Right cardiac atrium (tissue), 5 donors: Measurements from ENCODE around the gene WDR41. TPM values are rescaled to one million over a fixed set of nuclear protein-coding genes. Genes with fewer than 3 reads are reported as not detected.
"Not testable (repeated sequence)": the region's sequence is repeated elsewhere in the genome, so short reads cannot be mapped to it uniquely, and the experiment has no call there.

Source experiments
- ATAC-seq, 2 donors: fragments of 200-7000 bp; cut with Tn5 transposase; one replicate each; pipeline versions ENCODE4 v1.8.0 to v1.9.1; 2020; ENCODE audit warnings: moderate library complexity in 2 of 2, mild to moderate bottlenecking in 1 of 2
- DNase-seq, 3 donors: peaks; one replicate each; pipeline ENCODE4 v3.0.0-alpha.2; 2020
- H3K27ac ChIP-seq: one replicate; pipeline ENCODE4 v1.5.1; 2013; ENCODE audit warnings: mild to moderate bottlenecking, low read length, control low read depth, moderate library complexity
- H3K27me3 ChIP-seq: one replicate; pipeline ENCODE4 v1.6.1; 2013; ENCODE audit not compliant: control insufficient read depth, insufficient read depth
- H3K4me1 ChIP-seq: one replicate; pipeline ENCODE4 v1.6.1; 2013; ENCODE audit warnings: low read length; ENCODE audit not compliant: control insufficient read depth, insufficient read depth
- H3K4me3 ChIP-seq: one replicate; pipeline ENCODE4 v1.5.1; 2013; ENCODE audit warnings: low read length, control low read depth
- H3K9me3 ChIP-seq: one replicate; pipeline ENCODE4 v1.6.1; 2013; ENCODE audit warnings: low read length; ENCODE audit not compliant: control insufficient read depth
- WGBS: extraction: QIAGEN DNeasy Blood & Tissue Kit; methylation state at CpG from one replicate; pipeline ENCODE4 v1.1.7; 2013; 5-methylcytosine and 5-hydroxymethylcytosine counted together
- intact Hi-C, 4 donors: fragments of 100-400 bp; cut with DNase I; formaldehyde crosslinking; loops; one replicate each; pipeline versions ENCODE4 v1.11.0 to v1.14.0; 2022 to 2023
- polyA plus RNA-seq: library from polyadenylated mRNA; stranded (reverse); fragments of 200-250 nt; gene quantifications from one replicate; pipeline ENCODE4 v1.2.3, GENCODE V29; 2013
- total RNA-seq, 4 donors: library from RNA; stranded (reverse); fragmentation: NEBNext Ultra II Directional; extraction: Animal tissue kit (Norgen Biotek cat#: 25700); gene quantifications; one replicate each; pipeline ENCODE4 v1.2.1, GENCODE V29; 2021
- donor health status: healthy with polysubstance abuse.
- donor health status: DM: no; HTN: yes; CAD: no.
- donor health status: DM: no; HTN: no; CAD: no.
- donor health status: DM: no; HTN: yes; CAD: no; lungs with severe emphysema.
- donor health status: DM: yes; HTN: yes; CAD: no.

WDR41 gene
- total and polyA plus RNA-seq, 5 donors, result 14.6 to 33.9 (median 29.8) TPM

DNA sequence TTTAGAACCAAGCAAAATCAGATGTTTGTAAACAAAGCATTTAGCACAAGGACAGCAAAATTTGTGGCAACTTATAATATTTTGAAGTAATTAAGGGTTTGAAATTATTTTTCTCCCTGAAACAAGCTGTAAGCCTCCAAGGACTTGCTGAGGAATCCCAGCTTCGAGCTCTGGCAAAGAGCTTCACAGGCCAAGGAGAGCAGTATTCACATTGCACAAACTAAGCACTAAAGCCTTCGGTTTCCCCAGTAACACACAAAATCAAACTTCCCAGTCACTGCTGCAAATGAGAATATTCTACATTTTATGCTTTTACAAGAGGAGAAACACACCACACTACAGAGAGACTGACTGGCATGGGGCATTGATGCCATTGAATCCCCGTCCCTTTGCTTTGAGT, 101.9 kb downstream of the WDR41 start:
- WGBS, result 78% methylated on average over 3 of the region's 3 CpGs
- intact Hi-C loops, result no loop called here
- DNase-seq, result no peak
- Histone ChIP-seq H3K27me3 (no peaks in the 10 kb centered on the region), H3K27ac (no peak overlapping the region), H3K9me3 (no peaks in the 10 kb centered on the region), H3K4me1 (no peaks in the 10 kb centered on the region), H3K4me3 (no peak overlapping the region)
- no peak for ATAC-seq

DNA sequence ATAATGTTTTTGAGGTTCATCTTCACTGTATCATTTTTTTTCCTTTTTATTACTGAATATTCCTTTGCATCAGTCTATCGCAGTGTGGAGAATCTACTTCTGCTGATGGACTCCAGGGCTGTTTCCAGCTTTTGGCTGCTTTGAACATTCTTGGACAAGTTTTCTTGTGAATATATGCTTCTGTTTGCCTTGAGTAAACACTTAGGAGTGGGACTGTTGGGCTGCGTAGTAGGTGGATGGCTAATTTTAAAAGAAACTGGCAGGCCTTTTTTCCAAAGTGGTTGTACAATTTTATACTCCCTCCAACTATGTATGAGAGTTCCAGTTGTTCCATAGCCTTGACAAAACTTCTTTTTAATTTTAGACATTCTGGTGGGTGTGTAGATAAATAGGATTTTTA, 102.4 kb downstream of the WDR41 start:
- H3K27me3 ChIP-seq, result no peaks in the 10 kb centered on the region
- DNase-seq (no peak), ATAC-seq (no peak)
- no peaks in the 10 kb centered on the region for H3K9me3 ChIP-seq
- H3K27ac ChIP-seq, result no peak overlapping the region
- WGBS, result 74% methylated on average over 2 of the region's 2 CpGs
- H3K4me1 ChIP-seq, result no peaks in the 10 kb centered on the region
- intact Hi-C loops, result no loop called here
- no peak overlapping the region for H3K4me3 ChIP-seq

DNA sequence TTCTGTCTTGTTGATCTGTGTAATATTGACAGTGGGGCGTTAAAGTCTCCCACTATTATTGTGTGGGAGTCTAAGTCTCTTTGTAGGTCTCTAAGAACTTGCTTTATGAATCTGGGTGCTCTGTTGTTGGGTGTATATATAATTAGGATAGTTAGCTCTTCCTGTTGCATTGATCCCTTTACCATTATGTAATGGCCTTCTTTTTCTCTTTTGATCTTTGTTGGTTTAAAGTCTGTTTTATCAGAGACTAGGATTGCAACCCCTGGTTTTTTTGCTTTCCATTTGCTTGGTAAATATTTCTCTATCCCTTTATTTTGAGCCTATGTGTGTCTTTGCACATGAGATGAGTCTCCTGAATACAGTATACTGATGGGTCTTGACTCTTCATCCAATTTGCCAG, 105.8 kb downstream of the WDR41 start:
- ATAC-seq, H3K4me3 ChIP-seq, H3K27me3 ChIP-seq, H3K27ac ChIP-seq, H3K9me3 ChIP-seq, H3K4me1 ChIP-seq, DNase-seq, intact Hi-C loops: not testable (repeated sequence)
- 96% methylated on average over 1 of the region's 1 CpG for WGBS

DNA sequence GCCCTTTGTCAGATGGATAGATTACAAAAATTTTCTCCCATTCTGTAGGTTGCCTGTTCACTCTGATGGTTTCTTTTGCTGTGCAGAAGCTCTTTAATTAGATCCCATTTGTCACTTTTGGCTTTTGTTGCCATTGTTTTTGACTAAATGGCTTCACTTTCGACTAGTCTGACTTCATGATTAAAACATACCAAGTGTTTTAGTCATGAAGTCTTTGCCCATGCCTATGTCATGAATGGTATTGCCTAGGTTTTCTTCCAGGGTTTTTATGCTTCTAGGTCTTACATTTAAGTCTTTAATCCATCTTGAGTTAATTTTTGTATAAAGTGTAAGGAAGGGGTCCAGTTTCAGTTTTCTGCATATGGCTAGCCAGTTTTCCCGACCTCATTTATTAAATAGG, 108.8 kb downstream of the WDR41 start:
- WGBS, result 87% methylated on average over 2 of the region's 2 CpGs
- H3K27ac ChIP-seq, H3K4me1 ChIP-seq, H3K4me3 ChIP-seq, intact Hi-C loops, H3K9me3 ChIP-seq, H3K27me3 ChIP-seq, ATAC-seq, DNase-seq: not testable (repeated sequence)

Other genes starting within 250 kb of the WDR41 start
- not detected for gene OTP, start 146.4 kb upstream of the WDR41 start, total RNA-seq
- gene OTP, start 146.4 kb upstream of the WDR41 start, polyA plus RNA-seq, result not detected